ENCODE measurements around the gene ACO2. TPM values are rescaled to one million over a fixed set of nuclear protein-coding genes. Genes with fewer than 3 reads are reported as not detected.

ACO2 gene
- total and polyA plus RNA-seq, 2 of the 8 experiments (the other 6 are each of a cell fraction or from before 2014, with no cell fraction given): 52.8 to 75.4 TPM

- no peak for TF ChIP-seq CHD1 (IDR thresholded peaks at IDR 0.05; ENCODE audit: low read depth, low read length)
- no peak for TF ChIP-seq KDM5A (IDR thresholded peaks at IDR 0.05; ENCODE audit: low read length)
- no peak for TF ChIP-seq RXRA (IDR thresholded peaks at IDR 0.05; ENCODE audit: insufficient read depth, low read depth, low read length)
- no peak for TF ChIP-seq CTBP2 (IDR thresholded peaks at IDR 0.05; ENCODE audit: borderline replicate concordance, insufficient read depth, insufficient read length, low read length)
- TF ChIP-seq, protein P1, sequence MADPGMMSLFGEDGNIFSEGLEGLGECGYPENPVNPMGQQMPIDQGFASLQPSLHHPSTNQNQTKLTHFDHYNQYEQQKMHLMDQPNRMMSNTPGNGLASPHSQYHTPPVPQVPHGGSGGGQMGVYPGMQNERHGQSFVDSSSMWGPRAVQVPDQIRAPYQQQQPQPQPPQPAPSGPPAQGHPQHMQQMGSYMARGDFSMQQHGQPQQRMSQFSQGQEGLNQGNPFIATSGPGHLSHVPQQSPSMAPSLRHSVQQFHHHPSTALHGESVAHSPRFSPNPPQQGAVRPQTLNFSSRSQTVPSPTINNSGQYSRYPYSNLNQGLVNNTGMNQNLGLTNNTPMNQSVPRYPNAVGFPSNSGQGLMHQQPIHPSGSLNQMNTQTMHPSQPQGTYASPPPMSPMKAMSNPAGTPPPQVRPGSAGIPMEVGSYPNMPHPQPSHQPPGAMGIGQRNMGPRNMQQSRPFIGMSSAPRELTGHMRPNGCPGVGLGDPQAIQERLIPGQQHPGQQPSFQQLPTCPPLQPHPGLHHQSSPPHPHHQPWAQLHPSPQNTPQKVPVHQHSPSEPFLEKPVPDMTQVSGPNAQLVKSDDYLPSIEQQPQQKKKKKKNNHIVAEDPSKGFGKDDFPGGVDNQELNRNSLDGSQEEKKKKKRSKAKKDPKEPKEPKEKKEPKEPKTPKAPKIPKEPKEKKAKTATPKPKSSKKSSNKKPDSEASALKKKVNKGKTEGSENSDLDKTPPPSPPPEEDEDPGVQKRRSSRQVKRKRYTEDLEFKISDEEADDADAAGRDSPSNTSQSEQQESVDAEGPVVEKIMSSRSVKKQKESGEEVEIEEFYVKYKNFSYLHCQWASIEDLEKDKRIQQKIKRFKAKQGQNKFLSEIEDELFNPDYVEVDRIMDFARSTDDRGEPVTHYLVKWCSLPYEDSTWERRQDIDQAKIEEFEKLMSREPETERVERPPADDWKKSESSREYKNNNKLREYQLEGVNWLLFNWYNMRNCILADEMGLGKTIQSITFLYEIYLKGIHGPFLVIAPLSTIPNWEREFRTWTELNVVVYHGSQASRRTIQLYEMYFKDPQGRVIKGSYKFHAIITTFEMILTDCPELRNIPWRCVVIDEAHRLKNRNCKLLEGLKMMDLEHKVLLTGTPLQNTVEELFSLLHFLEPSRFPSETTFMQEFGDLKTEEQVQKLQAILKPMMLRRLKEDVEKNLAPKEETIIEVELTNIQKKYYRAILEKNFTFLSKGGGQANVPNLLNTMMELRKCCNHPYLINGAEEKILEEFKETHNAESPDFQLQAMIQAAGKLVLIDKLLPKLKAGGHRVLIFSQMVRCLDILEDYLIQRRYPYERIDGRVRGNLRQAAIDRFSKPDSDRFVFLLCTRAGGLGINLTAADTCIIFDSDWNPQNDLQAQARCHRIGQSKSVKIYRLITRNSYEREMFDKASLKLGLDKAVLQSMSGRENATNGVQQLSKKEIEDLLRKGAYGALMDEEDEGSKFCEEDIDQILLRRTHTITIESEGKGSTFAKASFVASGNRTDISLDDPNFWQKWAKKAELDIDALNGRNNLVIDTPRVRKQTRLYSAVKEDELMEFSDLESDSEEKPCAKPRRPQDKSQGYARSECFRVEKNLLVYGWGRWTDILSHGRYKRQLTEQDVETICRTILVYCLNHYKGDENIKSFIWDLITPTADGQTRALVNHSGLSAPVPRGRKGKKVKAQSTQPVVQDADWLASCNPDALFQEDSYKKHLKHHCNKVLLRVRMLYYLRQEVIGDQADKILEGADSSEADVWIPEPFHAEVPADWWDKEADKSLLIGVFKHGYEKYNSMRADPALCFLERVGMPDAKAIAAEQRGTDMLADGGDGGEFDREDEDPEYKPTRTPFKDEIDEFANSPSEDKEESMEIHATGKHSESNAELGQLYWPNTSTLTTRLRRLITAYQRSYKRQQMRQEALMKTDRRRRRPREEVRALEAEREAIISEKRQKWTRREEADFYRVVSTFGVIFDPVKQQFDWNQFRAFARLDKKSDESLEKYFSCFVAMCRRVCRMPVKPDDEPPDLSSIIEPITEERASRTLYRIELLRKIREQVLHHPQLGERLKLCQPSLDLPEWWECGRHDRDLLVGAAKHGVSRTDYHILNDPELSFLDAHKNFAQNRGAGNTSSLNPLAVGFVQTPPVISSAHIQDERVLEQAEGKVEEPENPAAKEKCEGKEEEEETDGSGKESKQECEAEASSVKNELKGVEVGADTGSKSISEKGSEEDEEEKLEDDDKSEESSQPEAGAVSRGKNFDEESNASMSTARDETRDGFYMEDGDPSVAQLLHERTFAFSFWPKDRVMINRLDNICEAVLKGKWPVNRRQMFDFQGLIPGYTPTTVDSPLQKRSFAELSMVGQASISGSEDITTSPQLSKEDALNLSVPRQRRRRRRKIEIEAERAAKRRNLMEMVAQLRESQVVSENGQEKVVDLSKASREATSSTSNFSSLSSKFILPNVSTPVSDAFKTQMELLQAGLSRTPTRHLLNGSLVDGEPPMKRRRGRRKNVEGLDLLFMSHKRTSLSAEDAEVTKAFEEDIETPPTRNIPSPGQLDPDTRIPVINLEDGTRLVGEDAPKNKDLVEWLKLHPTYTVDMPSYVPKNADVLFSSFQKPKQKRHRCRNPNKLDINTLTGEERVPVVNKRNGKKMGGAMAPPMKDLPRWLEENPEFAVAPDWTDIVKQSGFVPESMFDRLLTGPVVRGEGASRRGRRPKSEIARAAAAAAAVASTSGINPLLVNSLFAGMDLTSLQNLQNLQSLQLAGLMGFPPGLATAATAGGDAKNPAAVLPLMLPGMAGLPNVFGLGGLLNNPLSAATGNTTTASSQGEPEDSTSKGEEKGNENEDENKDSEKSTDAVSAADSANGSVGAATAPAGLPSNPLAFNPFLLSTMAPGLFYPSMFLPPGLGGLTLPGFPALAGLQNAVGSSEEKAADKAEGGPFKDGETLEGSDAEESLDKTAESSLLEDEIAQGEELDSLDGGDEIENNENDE (IDR thresholded peaks at IDR 0.05; ENCODE audit: insufficient replicate concordance, low read length): no peak
- no peak for TF ChIP-seq MAFK (IDR thresholded peaks at IDR 0.05; ENCODE audit: low read depth, low read length)
- no peak for TF ChIP-seq CBX5 (IDR thresholded peaks at IDR 0.05; ENCODE audit: low read depth, low read length)
These were observed 52.2 kb downstream of the ACO2 start (continued) for GRCh38 chr22:41521126-41521525.

All from H1 (cell line).